ENCODE measurements around the gene HOXB5. TPM values are rescaled to one million over a fixed set of nuclear protein-coding genes. Genes with fewer than 3 reads are reported as not detected.
A peak's percentile ranks its signal among the peaks of the same experiment; 100 is the strongest.

Gene HOXB5
- total and polyA plus RNA-seq, 2 of the 4 experiments (the other 2 are of a cell fraction): 0.54 to 18.0 TPM

GRCh38 chr17:48608494-48608834 is 14.9 kb upstream of the HOXB5 start:
- no TSS peak for BruUV-seq (replicated peaks)
- Histone ChIP-seq H2BK15ac (ENCODE audit: low read depth, low read length) (no peak overlapping the region), H3K56ac (ENCODE audit: extremely low read depth, insufficient read depth, low read length) (no peak overlapping the region), H4K91ac (ENCODE audit: insufficient read depth, low read depth, low read length) (no peak overlapping the region), H3K4me1 (ENCODE audit: control insufficient read depth, insufficient read depth, low read length) (peaks cover 14% of the 10 kb centered on the region), H3K36me3 (ENCODE audit: control insufficient read depth, insufficient read depth, low read length) (peaks cover 7% of the 10 kb centered on the region), H3K23ac (ENCODE audit: low read depth, low read length) (peak overlapping the region; percentile 11; the same call in 1 of the 2 replicates), H2AK9ac (replicated peaks; ENCODE audit: low read depth, low read length, poor library complexity) (no peak overlapping the region), H4K8ac (ENCODE audit: low read depth in 2 of 2, low read length in 2 of 2) (no peak overlapping the region), H3K27me3 (ENCODE audit: control insufficient read depth, insufficient read depth, low read length) (no peaks in the 10 kb centered on the region), H3K9ac (ENCODE audit: low read depth, low read length) (no peak overlapping the region), H3K4ac (ENCODE audit: low read depth, low read length) (no peak overlapping the region), H3K4me2 (ENCODE audit: low read depth, low read length) (no peak overlapping the region; the same call in 1 of the 2 replicates), H2AFZ (replicated peaks; ENCODE audit: low read length, poor library complexity) (no peak overlapping the region), H2BK120ac (ENCODE audit: low read depth, low read length) (no peak overlapping the region), H3K79me1 (ENCODE audit: low read depth in 1 of 2, low read length in 2 of 2) (peaks cover 9 to 40% of the 10 kb centered on the region in 2 experiments; a peak in 3 of 4 replicates), H3K4me3 (ENCODE audit: insufficient read depth, low read depth, low read length) (no peak overlapping the region), H4K5ac (ENCODE audit: low read depth, low read length) (no peak overlapping the region), H3K18ac (ENCODE audit: low read depth, low read length) (no peak overlapping the region), H3K14ac (replicated peaks; ENCODE audit: low read depth, low read length) (no peak overlapping the region), H2BK5ac (ENCODE audit: low read depth, low read length, poor library complexity, severe bottlenecking) (no peak overlapping the region), H2BK20ac (ENCODE audit: low read depth, low read length) (no peak overlapping the region), H4K20me1 (ENCODE audit: insufficient read depth, low read length) (no peaks in the 10 kb centered on the region), H3K9me3 (ENCODE audit: control insufficient read depth, insufficient read depth, low read length) (no peaks in the 10 kb centered on the region), H2AK5ac (ENCODE audit: low read depth, low read length) (no peak overlapping the region), H3K9me1 (ENCODE audit: insufficient read depth, low read length) (0 out of 2 replicates have a peak, but pooled peaks cover 3% of the 10 kb centered on the region), H3K27ac (ENCODE audit: insufficient read depth, low read length) (no peak overlapping the region)
- no CpG with 5 or more reads among the region's 1 CpG for WGBS, 2 experiments (ENCODE audit: extremely low coverage in 2 of 2, insufficient read length in 1 of 2)
- TF ChIP-seq FOS (IDR thresholded peaks at IDR 0.05; ENCODE audit: low read depth, low read length) (no peak), NFE2L2 (IDR thresholded peaks at IDR 0.05; ENCODE audit: low read depth, low read length) (no peak), RCOR1 (IDR thresholded peaks at IDR 0.05; ENCODE audit: insufficient replicate concordance, low read length) (no peak), POLR2A (IDR thresholded peaks at IDR 0.05; ENCODE audit: low read depth, low read length) (no peak), MXI1 (IDR thresholded peaks at IDR 0.05; ENCODE audit: borderline replicate concordance, low read depth, low read length) (no peak), RAD21 (IDR thresholded peaks at IDR 0.05; ENCODE audit: low read length) (no peak), CHD1 (IDR thresholded peaks at IDR 0.05; ENCODE audit: low read depth, low read length) (no peak)
- POLR2A ChIA-PET (ENCODE audit: unreplicated experiment): interaction anchor here (1.0 kb wide), 1 partner anchor 21 kb away, joined by 4 read pairs; no protein-coding TSS in a partner anchor
- in situ Hi-C loops (cut with MboI; ENCODE audit: low sequenced_read_pairs) (no loop called here), intact Hi-C loops (cut with micrococcal nuclease) (no loop called here), dilution Hi-C loops (cut with HindIII; ENCODE audit: low sequenced_read_pairs, unreplicated experiment) (no loop called here)
- no peak for DNase-seq
- ATAC-seq (ENCODE audit: low read depth): no peak
- CTCF ChIA-PET: interaction anchor here (0.6 to 1.6 kb wide), 2 partner anchors 10 to 205 kb away, joined by 3 read pairs; no protein-coding TSS in a partner anchor
